GM06990 (cell line): Measurements from ENCODE around the gene CEACAM21.
A peak's percentile ranks its signal among the peaks of the same experiment; 100 is the strongest.

Experiments
- DNase-seq: peaks from one replicate; pipeline ENCODE4 v3.0.0-alpha.2; 2011; ENCODE audit not compliant: insufficient read length; ENCODE audit errors: extremely low read depth
- H3K27me3 ChIP-seq: replicated peaks from 2 replicates; pipeline ENCODE4 v1.6.0; 2011; ENCODE audit warnings: low read length; ENCODE audit not compliant: control insufficient read depth, insufficient read depth
- H3K36me3 ChIP-seq: 2 replicates; pipeline ENCODE4 v1.5.1; 2011; ENCODE audit warnings: low read length; ENCODE audit not compliant: control insufficient read depth, insufficient read depth
- H3K4me3 ChIP-seq: replicated peaks from 2 replicates; pipeline ENCODE4 v1.5.1; 2011; ENCODE audit warnings: low read depth, mild to moderate bottlenecking, control low read depth, low read length
- CTCF ChIP-seq: IDR thresholded peaks from 2 replicates; pipeline ENCODE4 v1.5.1; 2011; ENCODE audit warnings: low read length, control low read depth, mild to moderate bottlenecking, inconsistent platforms; ENCODE audit not compliant: insufficient read depth, poor library complexity, severe bottlenecking

The CEACAM21 gene

DNA sequence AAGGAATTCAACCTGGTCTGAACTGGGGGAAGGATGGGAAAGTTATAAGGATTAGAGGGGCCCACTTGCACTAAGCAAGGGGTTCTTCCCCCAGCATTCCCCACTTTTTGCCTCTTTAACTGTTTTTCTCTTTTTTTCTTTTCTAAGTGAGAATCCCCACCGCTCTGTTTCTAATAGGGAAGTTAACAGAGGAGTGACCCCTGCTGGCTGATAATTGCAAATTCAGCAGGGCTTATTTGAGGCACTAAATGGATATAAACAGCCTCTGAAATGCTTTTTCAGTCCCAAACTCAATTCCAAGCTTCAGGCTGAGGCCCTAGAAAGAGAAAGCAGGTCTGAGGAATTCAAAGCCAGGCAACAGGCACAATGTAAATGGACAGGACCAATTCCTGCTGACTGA is 38.2 kb upstream of the CEACAM21 start:
- Histone ChIP-seq H3K27me3 (no peaks in the 10 kb centered on the region), H3K36me3 (peaks cover 4% of the 10 kb centered on the region; the same call in 1 of the 2 replicates), H3K4me3 (peak overlapping the region; percentile 67)
- TF ChIP-seq CTCF = peak; percentile 57
- no peak for DNase-seq

GRCh38 chr19:41540041-41540695 is 35.8 kb upstream of the CEACAM21 start:
- Histone ChIP-seq H3K4me3 (no peak overlapping the region), H3K27me3 (no peaks in the 10 kb centered on the region), H3K36me3 (peaks cover 4% of the 10 kb centered on the region; the same call in 1 of the 2 replicates)
- TF ChIP-seq CTCF = no peak
- no peak for DNase-seq

GRCh38 chr19:41541990-41542584 is 33.9 kb upstream of the CEACAM21 start:
- no peaks in the 10 kb centered on the region for H3K27me3 ChIP-seq
- no peaks in the 10 kb centered on the region for H3K36me3 ChIP-seq
- no peak overlapping the region for H3K4me3 ChIP-seq
- TF ChIP-seq CTCF = peak; percentile 74
- DNase-seq = no peak

DNA sequence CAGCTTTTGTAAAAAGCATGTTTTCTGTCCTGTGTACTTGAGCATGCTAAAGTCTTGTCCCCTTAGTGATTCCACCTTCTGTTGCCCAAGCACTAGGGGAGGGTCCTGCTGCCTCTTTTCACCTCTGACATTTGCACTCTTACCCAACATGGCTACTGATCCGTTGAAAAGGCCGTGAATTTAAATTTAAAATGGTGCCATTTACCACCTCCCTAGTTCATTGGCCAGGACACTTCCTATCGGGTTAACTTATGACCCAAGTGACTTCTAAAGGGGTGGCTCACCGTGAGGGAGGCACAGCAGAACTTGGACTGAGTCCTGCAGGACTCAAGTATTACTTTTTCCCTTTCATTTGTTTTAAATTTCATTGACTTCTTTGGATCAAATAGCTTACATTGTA is 33.3 kb upstream of the CEACAM21 start:
- no peaks in the 10 kb centered on the region for H3K27me3 ChIP-seq
- no peaks in the 10 kb centered on the region for H3K36me3 ChIP-seq
- DNase-seq = no peak
- TF ChIP-seq CTCF = no peak
- no peak overlapping the region for H3K4me3 ChIP-seq

- H3K27me3 ChIP-seq = no peaks in the 10 kb centered on the region
- TF ChIP-seq CTCF = no peak
- DNase-seq = no peak
Observed at GRCh38 chr19:41543582-41543981, 32.4 kb upstream of the CEACAM21 start.

More at GRCh38 chr19:41543582-41543981, 32.4 kb upstream of the CEACAM21 start:
- H3K36me3 ChIP-seq = no peaks in the 10 kb centered on the region
- H3K4me3 ChIP-seq = no peak overlapping the region
